GM19238 (cell line): Measurements from ENCODE around the gene ASXL2.
A peak's percentile ranks its signal among the peaks of the same experiment; 100 is the strongest.
"Not testable (repeated sequence)": the region's sequence is repeated elsewhere in the genome, so short reads cannot be mapped to it uniquely, and the experiment has no call there.

Experiments
- DNase-seq: peaks from one replicate; pipeline ENCODE4 v3.0.0; 2011; ENCODE audit warnings: low spot score; ENCODE audit not compliant: insufficient read length

ASXL2 gene

GRCh38 chr2:25838152-25838756 lies 40.0 kb downstream of the ASXL2 start:
- DNase-seq, result no peak

- no peak for DNase-seq
Observed at GRCh38 chr2:25835906-25836305, 42.4 kb downstream of the ASXL2 start.

GRCh38 chr2:25833566-25833965 lies 44.7 kb downstream of the ASXL2 start:
- no peak for DNase-seq

- DNase-seq, result no peak
Observed at GRCh38 chr2:25832897-25833296, 45.4 kb downstream of the ASXL2 start.

GRCh38 chr2:25831746-25832449 lies 46.4 kb downstream of the ASXL2 start:
- no peak for DNase-seq

- no peak for DNase-seq
Observed at GRCh38 chr2:25829828-25830227, 48.5 kb downstream of the ASXL2 start.

- DNase-seq, result no peak
Observed at GRCh38 chr2:25829377-25829704, 48.9 kb downstream of the ASXL2 start.

- DNase-seq, result not testable (repeated sequence)
Observed at GRCh38 chr2:25828532-25829376, 49.5 kb downstream of the ASXL2 start.

- DNase-seq, result no peak
Observed at GRCh38 chr2:25825238-25825637, 53.0 kb downstream of the ASXL2 start.

- no peak for DNase-seq
Observed at GRCh38 chr2:25824718-25825117, 53.6 kb downstream of the ASXL2 start.

- no peak for DNase-seq
Observed at GRCh38 chr2:25824216-25824615, 54.1 kb downstream of the ASXL2 start.

GRCh38 chr2:25822190-25823117 lies 55.8 kb downstream of the ASXL2 start:
- peak; percentile 22 for DNase-seq

- no peak for DNase-seq
Observed at GRCh38 chr2:25821225-25822056, 56.8 kb downstream of the ASXL2 start.

- no peak for DNase-seq
Observed at GRCh38 chr2:25819597-25820039, 58.7 kb downstream of the ASXL2 start.

GRCh38 chr2:25817630-25818029 lies 60.7 kb downstream of the ASXL2 start:
- peak; percentile 8 for DNase-seq

- no peak for DNase-seq
Observed at GRCh38 chr2:25817006-25817405, 61.3 kb downstream of the ASXL2 start.

- no peak for DNase-seq
Observed at GRCh38 chr2:25816249-25816648, 62.0 kb downstream of the ASXL2 start.

- no peak for DNase-seq
Observed at GRCh38 chr2:25814681-25815080, 63.6 kb downstream of the ASXL2 start.

- no peak for DNase-seq
Observed at GRCh38 chr2:25810428-25810827, 67.9 kb downstream of the ASXL2 start.

- DNase-seq, result no peak
Observed at GRCh38 chr2:25809646-25810045, 68.6 kb downstream of the ASXL2 start.
